PC-9 (cell line): Measurements from ENCODE around the gene CMTR1.

ENCODE experiments used
- EZH2 ChIP-seq: fragments of 200-600 bp; sonication (generic); IDR thresholded peaks from 2 replicates; pipeline ENCODE4 v1.8.0; 2017; ENCODE audit warnings: antibody characterized with exemption, low read depth
- TF ChIP-seq, protein P1 (sequence below): fragments of 200-600 bp; sonication (generic); conservative IDR thresholded peaks from 2 replicates; pipeline ENCODE4 v1.6.1; 2017; ENCODE audit warnings: mixed run types, antibody characterized with exemption, mild to moderate bottlenecking, moderate library complexity

DNA sequence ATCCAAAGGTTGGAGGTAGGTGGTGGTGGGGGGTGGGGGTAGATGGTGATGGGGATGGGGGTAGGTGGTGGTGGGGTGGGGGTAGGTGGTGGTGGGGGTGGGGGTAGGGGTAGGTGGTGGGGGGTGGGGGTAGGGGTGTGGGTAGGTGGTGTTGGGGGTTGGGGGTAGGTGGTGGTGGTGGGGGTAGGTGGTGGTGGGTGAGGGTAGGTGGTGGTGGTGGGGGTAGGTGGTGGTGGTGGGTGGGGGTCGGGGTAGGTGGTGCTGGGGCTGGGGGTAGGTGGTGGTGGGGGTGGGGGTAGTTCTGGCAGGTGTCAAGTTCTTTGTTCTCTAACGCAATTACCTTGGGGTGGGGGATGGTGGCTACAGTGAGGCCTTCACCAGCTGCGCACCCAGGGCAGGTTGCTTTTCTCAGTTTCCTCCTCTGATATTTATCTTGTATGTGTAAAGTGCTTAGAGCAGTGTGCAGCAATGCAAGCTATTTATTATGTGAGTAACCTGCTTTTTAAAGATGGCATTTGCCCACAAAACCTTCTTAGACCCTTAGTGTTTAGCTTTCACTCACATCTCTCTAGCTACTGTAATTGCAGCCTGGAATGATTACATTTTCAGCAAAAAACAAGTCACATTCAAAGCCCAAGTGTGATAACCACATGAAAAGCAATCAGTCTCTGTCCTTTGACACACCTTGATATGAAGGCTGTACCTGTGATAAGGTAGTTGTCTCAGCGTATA, 74.8 kb downstream of the CMTR1 start:
- TF ChIP-seq, protein P1, sequence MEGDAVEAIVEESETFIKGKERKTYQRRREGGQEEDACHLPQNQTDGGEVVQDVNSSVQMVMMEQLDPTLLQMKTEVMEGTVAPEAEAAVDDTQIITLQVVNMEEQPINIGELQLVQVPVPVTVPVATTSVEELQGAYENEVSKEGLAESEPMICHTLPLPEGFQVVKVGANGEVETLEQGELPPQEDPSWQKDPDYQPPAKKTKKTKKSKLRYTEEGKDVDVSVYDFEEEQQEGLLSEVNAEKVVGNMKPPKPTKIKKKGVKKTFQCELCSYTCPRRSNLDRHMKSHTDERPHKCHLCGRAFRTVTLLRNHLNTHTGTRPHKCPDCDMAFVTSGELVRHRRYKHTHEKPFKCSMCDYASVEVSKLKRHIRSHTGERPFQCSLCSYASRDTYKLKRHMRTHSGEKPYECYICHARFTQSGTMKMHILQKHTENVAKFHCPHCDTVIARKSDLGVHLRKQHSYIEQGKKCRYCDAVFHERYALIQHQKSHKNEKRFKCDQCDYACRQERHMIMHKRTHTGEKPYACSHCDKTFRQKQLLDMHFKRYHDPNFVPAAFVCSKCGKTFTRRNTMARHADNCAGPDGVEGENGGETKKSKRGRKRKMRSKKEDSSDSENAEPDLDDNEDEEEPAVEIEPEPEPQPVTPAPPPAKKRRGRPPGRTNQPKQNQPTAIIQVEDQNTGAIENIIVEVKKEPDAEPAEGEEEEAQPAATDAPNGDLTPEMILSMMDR, result no peak
- TF ChIP-seq EZH2, result no peak
